Measurements from ENCODE around the gene AMBRA1.
A peak's percentile ranks its signal among the peaks of the same experiment; 100 is the strongest.

Gene AMBRA1

GRCh38 chr11:46387919-46388618 lies 205.8 kb downstream of the AMBRA1 start:
- peaks cover 25% of the 10 kb centered on the region for H3K27me3 ChIP-seq (ENCODE audit: insufficient read depth, poor library complexity, severe bottlenecking)
- no peak overlapping the region for H3K27ac ChIP-seq (replicated peaks)
- no peak overlapping the region for H3K4me3 ChIP-seq (replicated peaks; ENCODE audit: insufficient read depth, low read length)
- TF ChIP-seq REST (IDR thresholded peaks at IDR 0.05; ENCODE audit: insufficient replicate concordance, low read depth) (no peak), POLR2AphosphoS5 (IDR thresholded peaks at IDR 0.05; ENCODE audit: low read depth) (no peak), SPI1 (IDR thresholded peaks at IDR 0.05; ENCODE audit: borderline replicate concordance, low read depth) (no peak; the same call in 1 of the 2 replicates), GABPA (IDR thresholded peaks at IDR 0.05; ENCODE audit: low read depth) (no peak), CTCF (IDR thresholded peaks at IDR 0.05; ENCODE audit: insufficient read depth, low read length) (no peak)
- peak in 1 of 2 experiments; percentile 51 for DNase-seq (ENCODE audit: low read depth in 1 of 2, low spot score in 1 of 2)

- TF ChIP-seq POLR2AphosphoS5 (IDR thresholded peaks at IDR 0.05; ENCODE audit: low read depth) (no peak), SPI1 (IDR thresholded peaks at IDR 0.05; ENCODE audit: borderline replicate concordance, low read depth) (no peak), REST (IDR thresholded peaks at IDR 0.05; ENCODE audit: insufficient replicate concordance, low read depth) (no peak), CTCF (IDR thresholded peaks at IDR 0.05; ENCODE audit: insufficient read depth, low read length) (no peak), GABPA (IDR thresholded peaks at IDR 0.05; ENCODE audit: low read depth) (no peak)
- Histone ChIP-seq H3K27me3 (ENCODE audit: insufficient read depth, poor library complexity, severe bottlenecking) (peaks cover 26% of the 10 kb centered on the region), H3K4me3 (replicated peaks; ENCODE audit: insufficient read depth, low read length) (no peak overlapping the region), H3K27ac (replicated peaks) (no peak overlapping the region)
- DNase-seq (ENCODE audit: low read depth in 1 of 2, low spot score in 1 of 2): no peak
These were observed 206.4 kb downstream of the AMBRA1 start for GRCh38 chr11:46387456-46387855.

DNA sequence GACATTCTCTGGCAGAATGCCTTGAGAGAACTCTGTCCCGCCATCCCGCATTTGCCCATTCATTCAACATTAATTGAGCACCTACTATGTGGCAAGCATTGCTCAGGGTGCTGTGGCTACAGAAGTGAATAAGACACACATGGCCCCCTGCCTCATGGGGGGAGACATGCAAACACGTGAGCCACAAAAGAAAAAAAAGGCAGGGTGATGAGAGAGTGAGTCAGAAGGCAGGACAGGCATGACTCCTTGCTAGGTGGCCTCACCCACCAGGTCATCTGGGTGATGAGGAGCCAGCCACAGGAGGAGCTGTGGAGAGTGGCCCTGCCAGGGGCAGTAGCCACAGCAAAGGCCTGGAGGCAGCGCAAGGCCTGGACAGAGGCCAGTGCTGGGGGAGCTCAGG lies 207.1 kb downstream of the AMBRA1 start:
- Histone ChIP-seq H3K27me3 (ENCODE audit: insufficient read depth, poor library complexity, severe bottlenecking) (peaks cover 31% of the 10 kb centered on the region), H3K4me3 (replicated peaks; ENCODE audit: insufficient read depth, low read length) (no peak overlapping the region), H3K27ac (replicated peaks) (no peak overlapping the region)
- TF ChIP-seq SPI1 (IDR thresholded peaks at IDR 0.05; ENCODE audit: borderline replicate concordance, low read depth): no peak
- TF ChIP-seq REST (IDR thresholded peaks at IDR 0.05; ENCODE audit: insufficient replicate concordance, low read depth): no peak
- no peak for TF ChIP-seq POLR2AphosphoS5 (IDR thresholded peaks at IDR 0.05; ENCODE audit: low read depth)
- no peak for TF ChIP-seq CTCF (IDR thresholded peaks at IDR 0.05; ENCODE audit: insufficient read depth, low read length)
- no peak for TF ChIP-seq GABPA (IDR thresholded peaks at IDR 0.05; ENCODE audit: low read depth)
- no peak for DNase-seq (ENCODE audit: low read depth in 1 of 2, low spot score in 1 of 2)
